Activated T-cell treated with anti-CD3 and anti-CD28 coated beads, Interleukin-2, amount 50 U/mL, for 24 hours (primary cell): ENCODE data around the gene KRT33B.

Experiments
- DNase-seq: peaks from one replicate; pipeline ENCODE4 v3.0.0-alpha.2; 2020
- H3K27ac Mint-ChIP-seq: 2 replicates; pipeline ENCODE4 v1.8.0; 2020; ENCODE audit warnings: mild to moderate bottlenecking, mixed read lengths
- H3K27me3 Mint-ChIP-seq: 2 replicates; pipeline ENCODE4 v1.8.0; 2020; ENCODE audit warnings: mixed read lengths
- H3K36me3 Mint-ChIP-seq: 2 replicates; pipeline ENCODE4 v1.8.0; 2020; ENCODE audit warnings: low read depth, mixed read lengths
- H3K4me1 Mint-ChIP-seq: 2 replicates; pipeline ENCODE4 v1.8.0; 2020; ENCODE audit warnings: low read depth, mixed read lengths
- H3K4me3 Mint-ChIP-seq: 2 replicates; pipeline ENCODE4 v1.8.0; 2020; ENCODE audit warnings: mild to moderate bottlenecking, moderate library complexity, mixed read lengths
- H3K9me3 Mint-ChIP-seq: 2 replicates; pipeline ENCODE4 v1.8.0; 2020; ENCODE audit warnings: mixed read lengths

Gene KRT33B

GRCh38 chr17:41369713-41370112, at the start of gene KRT33B:
TSS of gene KRT33B (minus strand) at chr17:41369813. CDS start at chr17:41369750, 63 bp downstream.
- H3K36me3 Mint-ChIP-seq = no peaks in the 10 kb centered on the region
- peaks cover 4% of the 10 kb centered on the region for H3K9me3 Mint-ChIP-seq
- no peak within 1 kb of the TSS for H3K4me3 Mint-ChIP-seq
- H3K27ac Mint-ChIP-seq = no peak within 1 kb of the TSS
- H3K4me1 Mint-ChIP-seq = peaks cover 2% of the 10 kb centered on the region
- H3K27me3 Mint-ChIP-seq = no peaks in the 10 kb centered on the region
- no peak for DNase-seq

GRCh38 chr17:41418116-41418860, 48.7 kb upstream of the KRT33B start:
- Mint-ChIP-seq H3K4me3 (no peak overlapping the region), H3K36me3 (no peaks in the 10 kb centered on the region), H3K27ac (no peak overlapping the region), H3K4me1 (peaks cover 1% of the 10 kb centered on the region), H3K9me3 (no peaks in the 10 kb centered on the region), H3K27me3 (no peaks in the 10 kb centered on the region)
- DNase-seq = no peak

GRCh38 chr17:41417576-41418015, 48.0 kb upstream of the KRT33B start:
- Mint-ChIP-seq H3K36me3 (no peaks in the 10 kb centered on the region), H3K27ac (no peak overlapping the region), H3K4me3 (no peak overlapping the region), H3K4me1 (peaks cover 1% of the 10 kb centered on the region), H3K27me3 (no peaks in the 10 kb centered on the region), H3K9me3 (no peaks in the 10 kb centered on the region)
- no peak for DNase-seq

- Mint-ChIP-seq H3K27me3 (no peaks in the 10 kb centered on the region), H3K4me1 (peaks cover 1% of the 10 kb centered on the region), H3K4me3 (no peak overlapping the region), H3K36me3 (no peaks in the 10 kb centered on the region), H3K9me3 (no peaks in the 10 kb centered on the region), H3K27ac (no peak overlapping the region)
- DNase-seq = no peak
Observed at GRCh38 chr17:41417127-41417526, 47.5 kb upstream of the KRT33B start.

GRCh38 chr17:41416479-41416878, 46.9 kb upstream of the KRT33B start:
- no peak overlapping the region for H3K4me3 Mint-ChIP-seq
- H3K27me3 Mint-ChIP-seq = no peaks in the 10 kb centered on the region
- DNase-seq = no peak
- no peak overlapping the region for H3K27ac Mint-ChIP-seq
- no peaks in the 10 kb centered on the region for H3K9me3 Mint-ChIP-seq
- peaks cover 1% of the 10 kb centered on the region for H3K4me1 Mint-ChIP-seq
- no peaks in the 10 kb centered on the region for H3K36me3 Mint-ChIP-seq

GRCh38 chr17:41415833-41416335, 46.3 kb upstream of the KRT33B start:
- no peaks in the 10 kb centered on the region for H3K27me3 Mint-ChIP-seq
- H3K4me3 Mint-ChIP-seq = no peak overlapping the region
- DNase-seq = no peak
- no peaks in the 10 kb centered on the region for H3K36me3 Mint-ChIP-seq
- peaks cover 1% of the 10 kb centered on the region for H3K4me1 Mint-ChIP-seq
- H3K9me3 Mint-ChIP-seq = no peaks in the 10 kb centered on the region
- no peak overlapping the region for H3K27ac Mint-ChIP-seq

- no peaks in the 10 kb centered on the region for H3K36me3 Mint-ChIP-seq
- no peak overlapping the region for H3K27ac Mint-ChIP-seq
- H3K9me3 Mint-ChIP-seq = no peaks in the 10 kb centered on the region
- DNase-seq = no peak
- no peak overlapping the region for H3K4me3 Mint-ChIP-seq
- no peaks in the 10 kb centered on the region for H3K27me3 Mint-ChIP-seq
- peaks cover 1% of the 10 kb centered on the region for H3K4me1 Mint-ChIP-seq
Observed at GRCh38 chr17:41415411-41415810, 45.8 kb upstream of the KRT33B start.

- Mint-ChIP-seq H3K4me1 (peaks cover 5% of the 10 kb centered on the region), H3K27me3 (no peaks in the 10 kb centered on the region), H3K9me3 (no peaks in the 10 kb centered on the region), H3K4me3 (no peak overlapping the region), H3K27ac (no peak overlapping the region), H3K36me3 (no peaks in the 10 kb centered on the region)
- DNase-seq = no peak
Observed at GRCh38 chr17:41413982-41414381, 44.4 kb upstream of the KRT33B start.

- H3K27ac Mint-ChIP-seq = no peak overlapping the region
- no peak overlapping the region for H3K4me3 Mint-ChIP-seq
- H3K36me3 Mint-ChIP-seq = no peaks in the 10 kb centered on the region
- H3K4me1 Mint-ChIP-seq = peaks cover 9% of the 10 kb centered on the region
- no peak for DNase-seq
- H3K9me3 Mint-ChIP-seq = no peaks in the 10 kb centered on the region
- H3K27me3 Mint-ChIP-seq = no peaks in the 10 kb centered on the region
Observed at GRCh38 chr17:41413353-41413957, 43.8 kb upstream of the KRT33B start.

- no peak overlapping the region for H3K4me3 Mint-ChIP-seq
- H3K4me1 Mint-ChIP-seq = peaks cover 9% of the 10 kb centered on the region
- H3K36me3 Mint-ChIP-seq = no peaks in the 10 kb centered on the region
- no peak for DNase-seq
- H3K27me3 Mint-ChIP-seq = no peaks in the 10 kb centered on the region
- H3K27ac Mint-ChIP-seq = no peak overlapping the region
- no peaks in the 10 kb centered on the region for H3K9me3 Mint-ChIP-seq
Observed at GRCh38 chr17:41411072-41411840, 41.6 kb upstream of the KRT33B start.

GRCh38 chr17:41407226-41407625, 37.6 kb upstream of the KRT33B start:
- peaks cover 41% of the 10 kb centered on the region for H3K4me1 Mint-ChIP-seq
- H3K36me3 Mint-ChIP-seq = no peaks in the 10 kb centered on the region

GRCh38 chr17:41406205-41406604, 36.6 kb upstream of the KRT33B start:
- Mint-ChIP-seq H3K27ac (no peak overlapping the region), H3K27me3 (no peaks in the 10 kb centered on the region), H3K9me3 (no peaks in the 10 kb centered on the region), H3K36me3 (no peaks in the 10 kb centered on the region), H3K4me1 (peaks cover 44% of the 10 kb centered on the region), H3K4me3 (no peak overlapping the region)
- no peak for DNase-seq

More at GRCh38 chr17:41407226-41407625, 37.6 kb upstream of the KRT33B start:
- Mint-ChIP-seq H3K9me3 (no peaks in the 10 kb centered on the region), H3K27ac (no peak overlapping the region), H3K27me3 (no peaks in the 10 kb centered on the region), H3K4me3 (no peak overlapping the region)
- DNase-seq = no peak

- Mint-ChIP-seq H3K4me3 (no peak overlapping the region), H3K9me3 (no peaks in the 10 kb centered on the region), H3K4me1 (peaks cover 44% of the 10 kb centered on the region), H3K36me3 (no peaks in the 10 kb centered on the region), H3K27ac (peak overlapping the region; percentile 87), H3K27me3 (no peaks in the 10 kb centered on the region)
- no peak for DNase-seq
Observed at GRCh38 chr17:41404024-41404671, 34.5 kb upstream of the KRT33B start.

- Mint-ChIP-seq H3K27ac (peak overlapping the region; percentile 87), H3K36me3 (no peaks in the 10 kb centered on the region), H3K4me3 (peak overlapping the region; percentile 6), H3K27me3 (no peaks in the 10 kb centered on the region), H3K9me3 (no peaks in the 10 kb centered on the region), H3K4me1 (peaks cover 39% of the 10 kb centered on the region)
- no peak for DNase-seq
Observed at GRCh38 chr17:41403404-41404023, 33.9 kb upstream of the KRT33B start.
